Fibroblast of villous mesenchyme (primary cell): ENCODE measurements around the gene CASP8. TPM values are rescaled to one million over a fixed set of nuclear protein-coding genes. Genes with fewer than 3 reads are reported as not detected.
A peak's percentile ranks its signal among the peaks of the same experiment; 100 is the strongest.

Experiments used
- DNase-seq: peaks from one replicate; pipeline ENCODE4 v3.0.0-alpha.2; 2010; ENCODE audit warnings: low read depth
- H3K4me3 ChIP-seq: 2 replicates; pipeline ENCODE4 v1.5.1; 2011; ENCODE audit warnings: low read depth, mild to moderate bottlenecking, low read length
- CTCF ChIP-seq: IDR thresholded peaks from 2 replicates; pipeline ENCODE4 v1.5.1; 2012; ENCODE audit warnings: low read depth, mild to moderate bottlenecking, low read length; ENCODE audit not compliant: insufficient read depth
- total RNA-seq: library from RNA; depleted of rRNA; stranded (reverse); fragments of >200 nt; gene quantifications from 2 replicates; pipeline ENCODE4 v1.2.3, GENCODE V29; 2012

CASP8 gene
- total RNA-seq, 1 donor: 22.0 TPM

GRCh38 chr2:201223089-201224073 is 37.0 kb upstream of the CASP8 start:
- DNase-seq: no peak
- H3K4me3 ChIP-seq: no peak overlapping the region
- no peak for TF ChIP-seq CTCF

- peak; percentile 76 for DNase-seq
- no peak overlapping the region for H3K4me3 ChIP-seq
- no peak for TF ChIP-seq CTCF
Measured at GRCh38 chr2:201228271-201228911, 31.9 kb upstream of the CASP8 start.

GRCh38 chr2:201228912-201229290 is 31.4 kb upstream of the CASP8 start:
- DNase-seq: no peak
- H3K4me3 ChIP-seq: no peak overlapping the region
- no peak for TF ChIP-seq CTCF

- peak; percentile 98 for TF ChIP-seq CTCF
- peak; percentile 93 for DNase-seq
- H3K4me3 ChIP-seq: no peak overlapping the region
Measured at GRCh38 chr2:201231781-201232466, 28.4 kb upstream of the CASP8 start.

- TF ChIP-seq CTCF: no peak
- DNase-seq: no peak
- no peak overlapping the region for H3K4me3 ChIP-seq
Measured at GRCh38 chr2:201232467-201232815, 27.9 kb upstream of the CASP8 start.

GRCh38 chr2:201233192-201233811 is 27.0 kb upstream of the CASP8 start:
- H3K4me3 ChIP-seq: peak overlapping the region; percentile 60
- peak; percentile 81 for DNase-seq
- TF ChIP-seq CTCF: no peak
